ENCODE data around the gene TRIM44.

TRIM44 gene

GRCh38 chr11:35794333-35794732 lies 131.8 kb downstream of the TRIM44 start:
- no peak for DNase-seq

GRCh38 chr11:35794850-35795249 lies 132.3 kb downstream of the TRIM44 start:
- peak; percentile 78 for DNase-seq

- DNase-seq = peak; percentile 60
Observed at GRCh38 chr11:35796562-35796961, 134.0 kb downstream of the TRIM44 start.

- DNase-seq = peak; percentile 15
Observed at GRCh38 chr11:35798423-35798822, 135.8 kb downstream of the TRIM44 start.

GRCh38 chr11:35798983-35799382 lies 136.4 kb downstream of the TRIM44 start:
- no peak for DNase-seq

- no peak for DNase-seq
Observed at GRCh38 chr11:35799655-35800054, 137.1 kb downstream of the TRIM44 start.

GRCh38 chr11:35800970-35801953 lies 138.7 kb downstream of the TRIM44 start:
- DNase-seq = no peak

GRCh38 chr11:35802221-35802620 lies 139.6 kb downstream of the TRIM44 start:
- DNase-seq = no peak

- DNase-seq = no peak
Observed at GRCh38 chr11:35802672-35803071, 140.1 kb downstream of the TRIM44 start.

GRCh38 chr11:35803115-35803514 lies 140.5 kb downstream of the TRIM44 start:
- no peak for DNase-seq

GRCh38 chr11:35804451-35805040 lies 142.0 kb downstream of the TRIM44 start:
- no peak for DNase-seq

- DNase-seq = no peak
Observed at GRCh38 chr11:35809561-35809960, 147.0 kb downstream of the TRIM44 start.

GRCh38 chr11:35810045-35810645 lies 147.6 kb downstream of the TRIM44 start:
- no peak for DNase-seq

- DNase-seq = no peak
Observed at GRCh38 chr11:35811783-35812182, 149.2 kb downstream of the TRIM44 start.

- no peak for DNase-seq
Observed at GRCh38 chr11:35812828-35813227, 150.3 kb downstream of the TRIM44 start.

- no peak for DNase-seq
Observed at GRCh38 chr11:35814081-35814695, 151.6 kb downstream of the TRIM44 start.

- DNase-seq = no peak
Observed at GRCh38 chr11:35814720-35815305, 152.2 kb downstream of the TRIM44 start.

GRCh38 chr11:35815556-35816315 lies 153.2 kb downstream of the TRIM44 start:
- DNase-seq = no peak

GRCh38 chr11:35820614-35821013 lies 158.0 kb downstream of the TRIM44 start:
- no peak for DNase-seq

- no peak for DNase-seq
Observed at GRCh38 chr11:35822815-35823495, 160.4 kb downstream of the TRIM44 start.

GRCh38 chr11:35823742-35824298 lies 161.2 kb downstream of the TRIM44 start:
- no peak for DNase-seq

All from HCEC 1CT (cell line).